Trophoblast cell (in vitro differentiated cells and primary cell): ENCODE data around the gene RADIL.

ENCODE experiments used
- DNase-seq, 2 donors: peaks; one replicate each; pipeline ENCODE4 v3.0.0-alpha.2; 2016
- H2AFZ ChIP-seq: 2 replicates; pipeline ENCODE4 v1.6.1; 2013; ENCODE audit warnings: low read length, moderate library complexity, mild to moderate bottlenecking; ENCODE audit not compliant: insufficient read depth, poor library complexity
- H2AK5ac ChIP-seq: 2 replicates; pipeline ENCODE4 v1.6.1; 2013; ENCODE audit warnings: mild to moderate bottlenecking, low read length
- H2BK120ac ChIP-seq: 2 replicates; pipeline ENCODE4 v1.6.1; 2013; ENCODE audit warnings: low read length, mild to moderate bottlenecking, moderate library complexity; ENCODE audit not compliant: insufficient read depth, poor library complexity
- H2BK12ac ChIP-seq: 2 replicates; pipeline ENCODE4 v1.6.1; 2013; ENCODE audit warnings: mild to moderate bottlenecking, low read length, moderate library complexity
- H2BK5ac ChIP-seq: 2 replicates; pipeline ENCODE4 v1.6.1; 2013; ENCODE audit warnings: low read length, low read depth, moderate library complexity, mild to moderate bottlenecking; ENCODE audit not compliant: poor library complexity
- H3K14ac ChIP-seq: 2 replicates; pipeline ENCODE4 v1.6.1; 2013; ENCODE audit warnings: mild to moderate bottlenecking, low read length
- H3K18ac ChIP-seq: 2 replicates; pipeline ENCODE4 v1.6.1; 2013; ENCODE audit warnings: mild to moderate bottlenecking, low read length
- H3K23ac ChIP-seq: 2 replicates; pipeline ENCODE4 v1.6.1; 2013; ENCODE audit warnings: low read length
- H3K27ac ChIP-seq: 2 replicates; pipeline ENCODE4 v1.5.1; 2013; ENCODE audit warnings: low read depth, mild to moderate bottlenecking, inconsistent platforms, low read length, moderate library complexity
- H3K27me3 ChIP-seq: 2 replicates; pipeline ENCODE4 v1.6.1; 2013; ENCODE audit warnings: inconsistent platforms, mild to moderate bottlenecking, low read length, moderate library complexity; ENCODE audit not compliant: insufficient read depth
- H3K36me3 ChIP-seq, 2 experiments: 1 replicate in 1 of 2; 2 replicates in 1 of 2; pipeline ENCODE4 v1.6.1; 2013; ENCODE audit warnings: low read length in 2 of 2, mild to moderate bottlenecking in 2 of 2, moderate library complexity in 1 of 2; ENCODE audit not compliant: insufficient read depth in 2 of 2, control insufficient read depth in 1 of 2
- H3K4ac ChIP-seq: 2 replicates; pipeline ENCODE4 v1.6.1; 2013; ENCODE audit warnings: low read depth, mild to moderate bottlenecking, low read length, moderate library complexity
- H3K4me1 ChIP-seq, 2 experiments: 1 replicate in 1 of 2; 2 replicates in 1 of 2; pipeline ENCODE4 v1.6.1; 2013; ENCODE audit warnings: low read length in 2 of 2, mild to moderate bottlenecking in 2 of 2, moderate library complexity in 1 of 2; ENCODE audit not compliant: insufficient read depth in 2 of 2, control insufficient read depth in 1 of 2
- H3K4me2 ChIP-seq: 2 replicates; pipeline ENCODE4 v1.6.1; 2013; ENCODE audit warnings: inconsistent platforms, mild to moderate bottlenecking, low read length, moderate library complexity
- H3K4me3 ChIP-seq: 2 replicates; pipeline ENCODE4 v1.5.1; 2013; ENCODE audit warnings: mild to moderate bottlenecking, low read depth, low read length, inconsistent platforms
- H3K79me1 ChIP-seq: one replicate; pipeline ENCODE4 v1.6.1; 2013; ENCODE audit warnings: low read length
- H3K79me2 ChIP-seq: 2 replicates; pipeline ENCODE4 v1.6.1; 2013; ENCODE audit warnings: low read length, mild to moderate bottlenecking; ENCODE audit not compliant: control insufficient read depth, insufficient read depth, poor library complexity
- H3K9ac ChIP-seq: 2 replicates; pipeline ENCODE4 v1.6.1; 2013; ENCODE audit warnings: mild to moderate bottlenecking, low read length
- H3K9me3 ChIP-seq: 2 replicates; pipeline ENCODE4 v1.6.1; 2013; ENCODE audit warnings: low read depth, mild to moderate bottlenecking, control low read depth, inconsistent platforms, low read length; ENCODE audit not compliant: insufficient read depth
- H4K12ac ChIP-seq: 2 replicates; pipeline ENCODE4 v1.6.1; 2013; ENCODE audit warnings: low read depth, mild to moderate bottlenecking, low read length, moderate library complexity
- H4K8ac ChIP-seq: 2 replicates; pipeline ENCODE4 v1.6.1; 2013; ENCODE audit warnings: low read depth, mild to moderate bottlenecking, low read length, moderate library complexity
- H4K91ac ChIP-seq: one replicate; pipeline ENCODE4 v1.6.1; 2013; ENCODE audit warnings: low read depth, mild to moderate bottlenecking, low read length, moderate library complexity
- WGBS: extraction: QIAGEN DNeasy Blood & Tissue Kit; methylation state at CpG from one replicate; pipeline ENCODE4 v1.1.7; 2013; ENCODE audit warnings: missing lambda C conversion rate; ENCODE audit not compliant: insufficient read length, insufficient coverage; ENCODE audit errors: extremely low coverage; 5-methylcytosine and 5-hydroxymethylcytosine counted together

Gene RADIL

DNA sequence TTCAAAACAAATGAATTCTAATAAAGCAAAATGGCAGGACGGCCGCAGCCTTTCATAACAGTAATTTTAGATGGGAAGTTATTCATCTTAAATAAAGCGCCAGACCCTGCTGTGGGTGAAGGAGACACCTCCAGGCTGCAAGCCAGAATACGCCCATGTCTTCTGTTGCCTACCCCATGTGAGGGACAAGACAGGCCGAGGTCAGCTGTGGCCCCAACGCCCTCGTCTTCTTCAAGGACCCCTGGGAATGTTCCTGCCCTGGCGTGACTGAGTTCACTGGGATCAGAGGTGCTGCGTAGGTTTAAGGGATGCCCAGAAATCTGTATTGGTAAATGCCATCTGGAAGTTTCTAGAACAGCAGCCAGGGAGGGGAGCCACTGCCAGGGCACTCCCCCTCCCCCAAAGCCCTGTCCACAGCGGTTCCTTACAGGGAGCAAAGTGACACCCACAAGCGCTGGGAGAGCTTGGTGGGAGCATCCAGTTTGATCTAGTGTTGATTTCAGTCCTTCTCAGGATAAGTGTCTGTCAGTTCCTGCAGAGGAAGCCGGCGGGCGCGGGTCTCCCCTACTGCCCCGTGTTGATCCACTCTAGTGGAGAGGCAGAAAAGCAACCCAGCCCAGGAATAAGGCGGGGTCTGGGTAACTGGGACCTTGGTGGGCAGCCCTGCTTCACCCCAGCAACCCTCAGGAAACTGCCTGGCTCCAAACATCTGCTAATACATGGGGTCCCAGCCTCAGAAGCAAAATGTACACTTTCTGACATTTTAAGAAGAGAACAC, 42.3 kb downstream of the RADIL start:
- Histone ChIP-seq H3K27ac (no peak overlapping the region), H3K4ac (no peak overlapping the region), H3K4me3 (no peak overlapping the region), H3K18ac (no peak overlapping the region), H3K14ac (no peak overlapping the region), H3K79me2 (no peaks in the 10 kb centered on the region), H3K27me3 (no peaks in the 10 kb centered on the region), H2BK12ac (no peak overlapping the region), H3K23ac (no peak overlapping the region), H4K8ac (no peak overlapping the region), H2BK120ac (no peak overlapping the region), H2AK5ac (no peak overlapping the region), H2AFZ (no peak overlapping the region), H3K9ac (no peak overlapping the region), H2BK5ac (no peak overlapping the region), H3K79me1 (no peaks in the 10 kb centered on the region), H3K36me3 (no peaks in the 10 kb centered on the region), H4K12ac (no peak overlapping the region), H3K4me2 (no peak overlapping the region), H4K91ac (no peak overlapping the region), H3K4me1 (no peaks in the 10 kb centered on the region), H3K9me3 (peaks cover 2% of the 10 kb centered on the region)
- WGBS = no CpG with 5 or more reads among the region's 17 CpGs
- no peak for DNase-seq

GRCh38 chr7:4840079-4840501, 43.4 kb downstream of the RADIL start:
- H3K4me2 ChIP-seq = no peak overlapping the region
- H3K79me2 ChIP-seq = no peaks in the 10 kb centered on the region
- H4K8ac ChIP-seq = no peak overlapping the region
- DNase-seq = no peak
- WGBS = no CpG with 5 or more reads among the region's 16 CpGs
- H2BK5ac ChIP-seq = no peak overlapping the region
- H3K18ac ChIP-seq = no peak overlapping the region
- H3K9me3 ChIP-seq = peaks cover 2% of the 10 kb centered on the region
- no peak overlapping the region for H3K14ac ChIP-seq
- H3K36me3 ChIP-seq = no peaks in the 10 kb centered on the region
- H3K4me3 ChIP-seq = no peak overlapping the region
- H3K27ac ChIP-seq = no peak overlapping the region
- no peak overlapping the region for H3K9ac ChIP-seq
- H2AFZ ChIP-seq = no peak overlapping the region
- H3K23ac ChIP-seq = no peak overlapping the region
- no peaks in the 10 kb centered on the region for H3K79me1 ChIP-seq
- H4K91ac ChIP-seq = no peak overlapping the region
- H2BK120ac ChIP-seq = no peak overlapping the region
- H4K12ac ChIP-seq = no peak overlapping the region
- no peak overlapping the region for H2AK5ac ChIP-seq
- no peaks in the 10 kb centered on the region for H3K27me3 ChIP-seq
- no peak overlapping the region for H2BK12ac ChIP-seq
- no peak overlapping the region for H3K4ac ChIP-seq
- no peaks in the 10 kb centered on the region for H3K4me1 ChIP-seq

DNA sequence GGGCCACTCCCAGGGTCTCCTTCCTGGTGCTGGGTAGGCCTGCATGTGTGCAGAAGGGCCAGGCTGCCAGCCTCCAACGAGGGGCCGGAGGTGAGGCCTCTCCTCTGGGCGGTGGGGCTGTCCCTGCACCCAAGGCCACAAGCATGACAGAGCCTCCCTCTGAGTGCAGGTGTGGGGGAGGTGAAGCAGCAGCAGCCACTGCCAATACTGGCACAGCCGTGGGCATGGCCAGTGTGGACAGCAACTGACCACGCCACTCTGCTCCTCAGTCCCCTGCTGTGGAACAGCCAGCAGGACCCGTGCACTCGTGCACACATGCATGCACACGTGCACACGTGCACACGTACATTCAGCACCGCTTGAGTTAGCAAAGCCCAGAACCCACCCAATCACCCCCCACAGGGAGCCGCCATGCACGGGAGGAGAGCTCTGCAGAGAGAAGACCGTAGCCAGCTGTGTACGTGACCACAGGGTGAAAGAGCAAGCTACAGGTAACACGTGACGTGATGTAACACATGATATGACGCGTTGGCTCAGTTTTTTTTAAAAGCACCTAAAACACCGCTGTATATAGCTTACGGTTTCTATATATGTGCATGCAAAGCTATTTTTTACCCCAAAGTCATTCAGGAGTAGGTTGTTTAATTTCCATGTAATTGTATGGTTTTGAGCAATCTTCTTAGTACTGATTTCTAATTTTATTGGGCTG, 44.7 kb downstream of the RADIL start:
- Histone ChIP-seq H4K91ac (no peak overlapping the region), H2BK120ac (no peak overlapping the region), H4K12ac (no peak overlapping the region), H2AFZ (no peak overlapping the region), H3K4me1 (no peaks in the 10 kb centered on the region), H2BK5ac (no peak overlapping the region), H3K9me3 (peaks cover 2% of the 10 kb centered on the region), H3K14ac (no peak overlapping the region), H3K4me2 (no peak overlapping the region), H2AK5ac (no peak overlapping the region), H4K8ac (no peak overlapping the region), H3K79me2 (no peaks in the 10 kb centered on the region), H3K9ac (no peak overlapping the region), H3K18ac (no peak overlapping the region), H3K79me1 (no peaks in the 10 kb centered on the region), H2BK12ac (no peak overlapping the region), H3K4ac (no peak overlapping the region), H3K4me3 (no peak overlapping the region), H3K27me3 (no peaks in the 10 kb centered on the region), H3K27ac (no peak overlapping the region), H3K23ac (no peak overlapping the region), H3K36me3 (no peaks in the 10 kb centered on the region)
- no CpG with 5 or more reads among the region's 21 CpGs for WGBS
- peak in 1 of 2 donors; percentile 63 for DNase-seq

DNA sequence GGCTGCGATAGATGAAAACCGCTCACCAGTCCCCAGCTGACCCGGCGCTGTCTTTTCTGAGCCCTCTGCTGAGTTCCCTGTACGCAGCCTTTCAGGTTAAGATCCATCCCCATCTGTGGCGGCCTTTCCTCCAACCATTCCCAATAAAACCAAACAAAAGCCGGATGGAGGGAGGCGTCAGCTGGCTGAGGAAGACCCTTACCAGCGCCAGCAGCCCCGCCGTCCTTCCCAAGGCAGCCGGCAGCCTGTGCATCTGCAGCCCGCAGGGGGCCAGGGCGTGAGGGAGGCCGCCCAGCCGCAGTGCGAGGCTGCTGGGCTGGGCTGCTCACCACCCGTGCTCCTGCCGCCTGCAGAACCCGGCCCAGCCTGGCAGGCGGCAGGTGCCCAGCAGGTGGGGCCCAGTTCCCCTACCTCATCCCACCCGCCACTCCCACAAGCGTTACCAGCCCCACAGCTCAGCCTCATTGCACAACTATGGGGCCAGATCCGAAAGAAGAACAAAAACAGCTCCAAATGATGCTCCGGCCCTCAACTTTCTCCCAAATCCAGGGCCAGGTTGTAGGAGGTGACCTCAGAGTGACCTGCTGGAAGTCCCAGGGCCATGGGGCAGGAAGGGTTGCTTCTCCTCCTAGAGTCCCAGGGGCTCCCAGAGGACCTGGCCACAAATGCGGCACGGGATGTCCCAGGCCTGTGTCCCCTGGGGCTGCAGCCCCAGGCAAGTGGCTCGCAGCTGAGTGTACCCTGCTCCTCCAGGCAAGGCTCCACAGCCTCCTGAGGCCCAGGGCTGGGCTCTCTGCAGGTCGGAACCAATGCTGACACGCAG, 45.5 kb downstream of the RADIL start:
- Histone ChIP-seq H3K14ac (no peak overlapping the region), H2AFZ (no peak overlapping the region), H3K23ac (no peak overlapping the region), H3K9ac (no peak overlapping the region), H3K79me2 (no peaks in the 10 kb centered on the region), H2BK120ac (no peak overlapping the region), H4K12ac (no peak overlapping the region), H3K4me3 (no peak overlapping the region), H3K18ac (no peak overlapping the region), H3K4me2 (no peak overlapping the region), H2BK5ac (no peak overlapping the region), H3K36me3 (no peaks in the 10 kb centered on the region), H2BK12ac (no peak overlapping the region), H4K91ac (no peak overlapping the region), H3K27me3 (no peaks in the 10 kb centered on the region), H3K79me1 (no peaks in the 10 kb centered on the region), H3K4me1 (no peaks in the 10 kb centered on the region), H4K8ac (no peak overlapping the region), H2AK5ac (no peak overlapping the region), H3K27ac (no peak overlapping the region), H3K4ac (no peak overlapping the region), H3K9me3 (peaks cover 2% of the 10 kb centered on the region)
- peak; percentile 15 to 48 for DNase-seq
- no CpG with 5 or more reads among the region's 30 CpGs for WGBS
